HG02943 (cell line): ENCODE results near the gene GPR153.

Experiments used
- ATAC-seq: cut with Tn5 transposase; IDR thresholded peaks from one replicate; pipeline ENCODE4 v1.9.1; 2021; ENCODE audit warnings: mild to moderate bottlenecking, low read depth, moderate library complexity; ENCODE audit not compliant: unreplicated experiment

GPR153 gene

DNA sequence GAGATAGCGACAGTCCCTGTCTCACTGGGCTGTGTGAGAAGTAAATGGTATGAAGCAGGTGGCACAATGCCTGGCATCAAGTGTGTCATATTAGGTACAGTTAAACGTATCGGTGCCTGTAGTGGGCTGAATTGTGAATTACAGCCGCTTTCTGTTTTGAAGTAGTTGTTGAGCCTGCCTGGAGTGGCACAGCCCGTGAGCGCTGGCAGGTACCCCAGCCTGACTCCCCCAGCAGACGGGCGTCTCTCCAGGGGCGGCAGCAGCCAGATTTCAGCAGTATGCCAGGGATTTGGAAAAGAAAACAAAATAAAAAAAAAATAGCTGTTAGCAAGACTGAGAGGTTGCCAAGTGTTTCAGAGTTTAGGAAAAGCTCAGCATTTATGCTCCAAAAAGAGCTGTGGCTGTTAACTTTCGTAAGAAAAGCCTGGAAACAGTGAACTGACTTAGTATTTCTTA, 26.6 kb upstream of the GPR153 start:
- ATAC-seq = no peak

DNA sequence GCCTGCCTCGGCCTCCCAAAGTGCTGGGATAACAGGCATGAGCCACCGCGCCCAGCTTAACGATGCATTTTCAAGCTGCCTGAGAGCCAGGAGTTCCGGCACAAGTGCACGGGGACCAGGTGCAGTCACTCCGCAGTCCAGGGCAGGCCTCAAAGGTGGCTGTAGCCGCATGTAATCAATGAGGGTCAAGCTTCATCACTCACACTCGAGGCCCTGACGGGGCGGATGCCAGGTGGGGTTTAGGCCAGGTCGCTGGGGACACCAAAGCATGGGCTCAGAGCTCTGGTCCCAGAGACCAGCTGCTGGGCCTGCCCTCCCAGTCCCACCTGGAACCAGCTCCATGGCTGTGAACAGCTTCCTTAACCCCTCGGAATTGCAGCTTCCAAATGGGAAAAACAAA, 26.1 kb upstream of the GPR153 start:
- ATAC-seq = no peak

DNA sequence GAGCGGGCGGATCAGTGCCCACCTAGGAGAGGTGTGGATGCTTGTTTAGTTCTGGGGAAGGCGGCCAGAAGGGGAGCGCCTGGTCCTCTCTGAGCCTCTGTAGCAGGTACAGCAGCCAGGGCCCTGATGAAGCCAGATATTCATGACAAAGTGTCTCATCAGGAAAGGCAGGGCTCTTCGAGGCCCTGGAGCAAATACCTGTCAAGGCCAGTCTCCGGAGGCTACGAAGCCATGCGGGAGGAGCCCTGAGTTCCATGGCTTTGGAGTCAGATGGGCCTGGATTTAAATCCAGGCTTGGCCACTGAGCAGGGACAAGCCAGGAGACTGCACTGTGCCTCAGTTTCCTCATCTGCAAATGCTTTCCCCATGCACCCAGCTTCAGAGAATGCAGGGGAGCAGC, 25.4 kb upstream of the GPR153 start:
- ATAC-seq = no peak

DNA sequence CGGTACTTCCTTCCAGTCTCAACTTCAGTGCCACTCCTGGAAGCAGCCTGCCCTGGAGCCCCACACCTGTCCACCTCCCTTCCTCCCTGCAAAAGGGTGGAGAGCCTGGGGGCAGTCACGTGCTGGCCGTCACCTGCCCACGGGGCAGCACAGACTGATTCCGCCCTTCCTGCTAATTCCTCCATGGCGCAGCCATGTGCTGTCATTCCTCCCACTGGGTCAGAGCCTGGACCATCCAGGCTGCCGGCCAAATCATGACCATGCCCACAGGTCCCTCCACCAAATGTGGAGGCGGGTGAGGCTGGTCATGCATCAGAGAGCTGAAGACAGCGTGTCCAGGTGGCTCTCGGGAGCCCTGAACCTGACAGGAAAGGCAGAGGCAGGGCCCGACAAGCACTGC, 24.4 kb upstream of the GPR153 start:
- no peak for ATAC-seq

DNA sequence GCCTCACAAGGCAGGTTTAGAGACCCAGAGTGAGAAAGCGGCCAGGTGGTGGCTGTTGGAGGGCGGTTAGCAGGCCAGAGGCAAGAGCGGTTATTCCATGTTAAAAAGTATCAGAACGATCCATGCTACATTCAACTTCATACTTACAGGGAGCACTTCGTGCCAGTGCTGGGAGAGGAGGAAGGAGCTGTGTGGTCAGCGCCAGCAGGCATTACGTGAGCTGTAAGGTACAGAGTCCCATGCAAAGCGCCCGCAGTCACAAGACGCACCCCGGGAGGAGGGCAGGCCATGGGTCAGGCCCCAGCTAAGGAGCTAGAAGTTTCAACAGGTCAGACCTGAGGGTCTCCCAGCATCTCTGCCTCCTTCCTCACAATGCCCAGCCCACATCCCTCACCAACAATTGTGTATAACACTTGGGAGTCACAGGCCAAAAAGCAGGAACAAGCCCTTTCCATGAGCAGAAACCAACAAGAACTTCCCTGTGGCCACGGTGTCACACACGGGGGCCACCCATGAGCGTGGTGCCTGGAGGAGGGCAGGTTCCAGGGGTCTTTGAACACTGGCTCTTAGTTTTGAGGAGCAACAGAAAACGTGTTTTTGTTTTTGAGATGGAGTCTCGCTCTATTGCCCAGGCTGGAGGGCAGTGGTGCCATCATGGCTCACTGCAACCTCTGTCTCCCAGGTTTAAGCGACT, 21.8 kb upstream of the GPR153 start:
- no peak for ATAC-seq

DNA sequence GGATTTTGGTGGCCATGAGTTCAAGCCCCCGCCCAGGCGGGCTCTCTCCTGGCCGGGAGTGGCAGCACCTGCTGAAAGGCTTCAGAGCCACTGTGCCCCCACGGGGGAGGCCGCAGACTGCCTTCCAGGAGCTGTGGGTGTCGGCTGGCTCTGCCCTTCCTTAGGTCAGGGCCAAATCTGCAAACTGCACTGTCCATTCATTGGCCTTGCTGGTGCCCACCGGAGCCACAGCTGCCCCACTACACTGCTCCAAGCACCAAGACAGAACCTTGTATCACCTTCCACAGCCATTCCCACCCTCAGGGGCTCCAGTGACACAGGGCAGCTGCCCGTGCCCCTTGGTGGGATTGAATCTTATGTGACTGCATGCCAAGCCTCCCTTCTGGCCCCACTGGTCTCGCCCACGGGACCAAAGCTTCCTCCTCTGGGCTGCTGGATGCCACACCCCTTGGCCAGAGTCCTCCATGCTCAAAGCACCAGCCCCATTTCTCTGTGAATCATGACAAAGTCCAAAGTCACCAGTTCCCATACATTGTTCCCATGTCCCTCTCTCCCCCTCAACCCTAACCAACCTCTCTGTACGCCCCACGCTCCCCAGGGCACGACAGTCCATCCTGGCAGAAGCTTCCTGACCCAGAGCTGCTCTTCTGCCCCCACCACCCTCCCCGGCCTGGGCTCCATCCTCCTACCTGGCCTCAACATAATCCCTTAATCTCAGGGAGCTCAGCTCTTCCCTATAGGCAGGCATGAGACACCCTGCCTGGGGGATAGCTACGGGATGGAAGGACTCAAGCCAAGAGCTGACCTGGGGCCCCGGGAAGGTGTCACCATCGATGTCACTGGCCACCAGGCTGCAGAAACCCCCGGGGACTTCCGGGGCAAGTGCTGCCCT, 20.9 kb upstream of the GPR153 start:
- no peak for ATAC-seq

DNA sequence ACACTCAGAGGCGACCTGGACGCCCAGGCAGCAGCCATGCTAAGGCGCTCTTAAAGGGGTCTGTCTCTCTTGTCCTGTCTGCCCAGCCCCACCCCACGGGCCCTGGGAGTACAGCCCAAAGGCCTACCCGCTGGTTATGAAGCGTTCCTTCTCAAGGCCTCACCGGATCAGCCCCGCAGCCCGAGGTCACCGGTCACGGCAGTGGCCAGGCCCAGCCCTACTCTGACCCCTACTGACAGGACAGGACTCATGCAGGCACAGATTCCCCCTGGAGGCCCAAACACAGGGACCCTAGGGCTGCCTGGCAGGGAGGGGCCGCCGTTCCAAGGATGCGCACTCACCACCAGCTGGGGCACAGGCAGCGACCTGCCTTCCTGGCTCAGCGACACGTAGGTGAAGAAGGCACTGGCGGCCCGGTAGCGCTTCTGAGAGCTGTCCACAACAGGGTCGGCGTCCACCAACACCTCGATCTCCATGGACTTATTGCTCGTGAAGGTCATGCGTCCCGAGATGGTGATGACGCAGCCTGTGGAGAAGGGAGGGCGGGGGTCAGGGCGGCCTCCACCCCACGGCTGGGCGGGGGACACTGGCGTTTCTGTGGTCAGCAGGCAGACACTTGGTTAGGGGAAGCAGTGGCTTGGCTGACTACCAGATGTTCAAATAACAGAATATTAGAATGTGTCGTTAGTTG, 20.0 kb upstream of the GPR153 start:
- no peak for ATAC-seq

DNA sequence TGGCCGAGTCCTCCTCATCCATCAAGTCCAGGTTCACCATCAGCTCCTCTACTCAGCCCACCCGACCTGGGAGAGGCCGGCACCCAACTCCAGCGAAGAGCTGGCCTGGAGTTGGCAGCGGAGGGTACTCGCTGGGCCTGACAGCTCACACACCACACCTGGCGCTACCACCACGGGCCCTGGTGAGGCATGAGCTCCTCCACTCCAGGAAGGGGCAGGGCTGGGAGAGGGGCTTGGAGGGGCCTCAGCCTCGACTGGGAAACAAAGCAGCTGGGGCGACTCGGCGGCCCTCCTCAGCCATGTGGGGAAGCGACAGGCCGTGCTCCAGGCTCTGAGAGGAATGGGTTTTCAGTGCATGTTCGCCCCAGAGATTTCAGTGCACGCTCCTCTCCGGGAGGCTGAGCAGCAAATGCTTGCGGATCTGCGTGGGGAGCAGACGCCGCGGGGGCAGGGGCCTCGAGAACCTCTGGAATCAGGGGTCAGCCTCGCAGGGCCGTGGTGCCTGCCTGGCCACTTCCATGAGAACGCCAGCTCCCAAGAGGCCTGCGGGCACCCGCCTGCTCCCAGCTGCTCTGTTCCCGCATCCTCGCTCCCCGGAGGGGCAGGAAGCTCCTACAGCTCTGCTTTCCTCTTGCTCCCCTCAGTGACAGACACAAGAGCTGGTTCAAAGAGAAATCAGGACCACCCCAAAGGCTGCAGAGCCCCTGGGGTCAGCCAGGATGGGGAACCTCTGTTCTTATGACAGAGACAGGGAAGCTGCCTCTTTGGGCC, 18.9 kb upstream of the GPR153 start:
- no peak for ATAC-seq

DNA sequence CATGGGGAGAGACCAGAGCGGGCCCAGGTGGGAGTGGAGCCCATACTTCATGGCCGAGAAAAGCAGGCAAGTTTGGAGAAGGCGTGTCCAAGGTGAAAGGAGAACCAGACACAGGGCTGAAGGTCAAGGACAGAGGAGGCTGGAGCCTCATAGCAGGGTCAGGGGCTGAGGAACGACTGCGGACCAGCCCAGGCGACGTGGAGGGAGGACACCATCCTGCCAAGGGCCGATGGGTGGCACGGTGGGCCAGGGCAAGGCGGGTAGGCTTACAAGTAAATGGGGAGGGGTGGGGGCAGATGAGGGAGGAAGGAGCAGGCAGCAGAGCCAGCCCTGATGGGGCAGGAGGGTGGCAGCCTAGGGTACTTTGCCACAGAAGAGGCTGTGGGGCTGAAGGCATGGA, 18.2 kb upstream of the GPR153 start:
- no peak for ATAC-seq

DNA sequence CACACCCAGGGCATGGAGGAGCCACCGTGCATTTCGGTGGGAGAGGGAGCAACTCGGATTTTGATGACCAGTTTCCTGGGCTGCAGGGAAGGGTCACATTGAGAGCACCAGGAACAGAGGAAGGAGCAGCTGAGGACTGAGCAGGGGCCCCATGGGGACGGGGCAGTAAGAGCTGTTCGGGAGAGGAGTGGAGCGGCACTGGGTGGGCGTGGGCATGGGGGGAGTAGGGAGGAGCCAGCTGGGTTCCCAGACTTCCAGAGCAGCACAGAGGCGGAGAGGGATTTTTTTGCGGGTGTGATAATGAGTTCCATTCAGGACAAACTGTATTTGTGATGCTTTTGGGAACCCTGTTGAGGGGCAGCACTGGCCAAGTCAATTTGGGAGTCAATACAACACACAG, 17.4 kb upstream of the GPR153 start:
- no peak for ATAC-seq

DNA sequence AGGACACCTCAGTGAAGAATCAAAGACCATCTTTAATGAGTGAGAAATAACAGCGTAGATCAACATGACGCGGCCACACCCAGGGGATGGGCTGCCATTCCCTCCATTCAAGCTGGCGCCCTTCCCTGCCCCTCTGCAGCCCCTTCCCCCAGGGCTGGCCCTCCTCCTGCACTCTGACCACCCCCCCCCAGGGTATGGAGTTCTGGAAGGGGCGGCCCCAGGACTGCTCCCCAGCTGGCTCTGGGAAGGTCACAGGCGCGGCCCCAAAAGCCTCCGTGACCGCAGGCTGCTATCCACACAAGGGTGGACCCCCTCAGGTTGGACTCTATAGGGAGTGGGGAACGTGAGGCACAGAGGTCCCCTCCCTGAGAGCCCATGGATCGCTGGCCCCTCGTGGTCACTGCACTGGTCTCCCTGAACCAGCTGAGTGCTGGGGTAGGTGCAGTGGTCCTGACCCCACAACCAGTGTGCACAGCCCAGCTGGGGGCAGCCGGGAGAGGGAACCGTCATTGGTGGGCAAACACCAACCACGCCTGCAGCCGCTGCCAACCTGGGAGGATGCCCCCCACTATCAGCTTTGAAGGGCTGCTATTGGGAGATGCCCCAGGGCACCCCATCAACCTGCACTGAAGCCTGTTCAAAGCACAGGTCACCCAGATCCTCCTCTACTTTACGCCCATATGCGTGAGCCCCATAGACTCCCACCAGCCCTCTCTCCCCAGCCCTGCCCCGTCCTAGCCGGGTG, 16.1 kb upstream of the GPR153 start:
- no peak for ATAC-seq

DNA sequence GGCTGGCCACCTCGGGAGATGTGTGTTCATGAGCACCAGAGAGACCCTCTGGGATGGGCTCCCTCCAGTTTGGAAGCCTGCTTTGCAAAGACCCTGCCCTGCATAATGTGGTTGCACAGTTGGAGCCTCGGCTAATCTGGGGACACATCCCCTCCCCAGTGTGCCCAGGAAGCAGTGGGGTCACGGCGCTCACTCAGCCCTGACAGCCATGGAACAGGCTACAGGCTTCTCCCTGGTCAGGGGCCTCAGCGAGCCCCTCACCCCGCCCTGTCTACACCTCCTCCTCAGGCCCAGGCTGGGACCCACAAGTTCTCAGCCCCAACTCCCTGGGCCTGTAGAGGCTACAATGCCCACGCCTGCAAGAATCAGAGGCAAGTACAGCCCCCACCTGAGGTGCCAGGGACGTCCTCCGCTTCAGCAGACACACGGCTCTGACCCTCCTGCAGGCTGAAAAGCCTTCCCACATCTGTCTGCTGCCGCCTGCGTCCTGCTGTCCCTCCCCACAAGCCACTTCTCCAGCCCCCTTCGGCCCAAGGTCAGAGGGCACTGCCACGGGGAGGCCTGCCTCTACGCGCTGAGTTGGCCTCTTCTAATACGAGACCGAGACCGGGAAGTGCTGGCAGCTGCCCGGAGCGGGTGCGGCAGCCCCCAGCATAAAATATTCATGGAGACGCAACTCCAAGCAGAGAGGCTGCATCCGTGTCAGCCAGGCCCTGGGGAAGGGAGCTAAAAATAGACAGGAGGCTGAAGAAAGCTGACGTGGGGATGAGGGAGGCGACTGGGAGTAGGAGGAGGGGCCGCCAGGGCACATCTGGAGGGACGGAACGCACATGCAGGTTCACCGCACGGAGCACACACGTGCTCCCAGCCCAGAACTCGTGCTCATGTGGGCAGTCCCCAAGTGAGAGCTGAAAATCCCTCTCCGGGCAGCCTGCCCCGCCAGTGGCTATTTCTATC, 15.2 kb upstream of the GPR153 start:
- no peak for ATAC-seq

DNA sequence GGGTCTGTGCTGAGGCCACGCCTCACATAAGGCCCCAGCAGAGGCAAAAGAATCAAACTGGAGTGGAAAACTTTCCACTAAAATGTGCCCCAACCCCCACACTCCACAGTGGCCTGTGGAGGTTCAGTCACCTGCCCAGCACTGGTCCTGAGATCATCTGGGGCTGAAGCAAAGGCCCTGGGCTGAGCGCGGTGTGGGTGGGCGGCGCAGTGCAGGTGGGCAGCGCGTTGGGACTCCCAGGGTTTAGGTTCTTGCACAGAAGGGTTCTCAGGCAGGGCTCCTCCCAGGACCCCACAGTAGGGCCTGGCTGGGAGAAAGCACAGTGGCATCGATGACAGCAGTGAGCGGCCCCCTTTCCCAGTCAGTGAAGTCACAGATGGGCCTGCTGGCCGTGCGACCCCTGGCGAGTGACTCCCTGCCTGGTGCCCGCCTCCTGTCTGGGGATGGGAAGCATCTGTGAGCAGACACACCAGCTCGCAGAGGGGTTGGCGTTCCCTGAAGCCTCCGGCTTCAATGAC, 13.8 kb upstream of the GPR153 start:
- ATAC-seq = no peak

DNA sequence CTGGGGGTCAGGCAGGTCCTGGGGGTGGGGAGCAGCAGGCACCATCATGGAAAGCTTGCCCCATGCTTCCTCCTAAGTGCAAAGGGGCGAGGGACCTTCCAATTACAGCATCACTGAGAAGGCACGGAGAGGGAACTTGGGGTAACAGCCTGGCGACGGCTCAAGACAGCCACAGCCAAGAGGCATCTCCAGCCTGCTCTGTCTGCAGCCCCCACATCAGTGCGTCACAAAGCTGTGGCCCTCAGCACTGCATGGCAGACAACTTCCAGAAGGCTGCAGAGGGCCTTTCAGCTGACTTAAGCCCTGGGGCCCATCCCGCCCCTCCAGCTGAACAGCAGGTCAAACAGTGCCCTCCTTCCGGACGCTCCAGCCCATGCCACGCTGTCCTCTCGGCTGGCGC, 13.2 kb upstream of the GPR153 start:
- ATAC-seq = no peak

DNA sequence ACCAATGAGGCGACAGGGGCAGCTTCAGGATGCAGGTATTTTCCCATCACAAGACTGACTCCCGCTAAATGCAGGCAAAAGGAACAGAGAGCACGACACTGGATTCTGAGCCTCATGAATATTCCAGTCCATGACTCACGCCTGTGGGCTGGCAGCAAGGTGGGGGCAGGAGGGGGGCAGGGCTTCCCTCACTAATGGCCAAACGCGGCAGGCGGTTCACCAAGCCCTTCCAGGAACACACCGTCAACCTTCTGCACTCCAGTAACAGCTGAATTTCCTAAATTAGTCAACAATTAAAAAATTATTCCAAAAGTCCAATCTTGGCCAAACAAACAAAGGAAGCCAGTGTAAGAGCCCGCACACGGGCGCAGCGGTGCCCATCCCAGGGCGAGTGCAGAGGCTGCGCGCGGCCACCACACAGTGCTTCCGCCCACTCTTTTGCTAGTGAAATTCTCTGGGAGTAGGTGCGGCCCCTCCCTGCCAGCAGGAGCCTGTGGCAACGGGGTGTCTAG, 12.5 kb upstream of the GPR153 start:
- ATAC-seq = no peak

DNA sequence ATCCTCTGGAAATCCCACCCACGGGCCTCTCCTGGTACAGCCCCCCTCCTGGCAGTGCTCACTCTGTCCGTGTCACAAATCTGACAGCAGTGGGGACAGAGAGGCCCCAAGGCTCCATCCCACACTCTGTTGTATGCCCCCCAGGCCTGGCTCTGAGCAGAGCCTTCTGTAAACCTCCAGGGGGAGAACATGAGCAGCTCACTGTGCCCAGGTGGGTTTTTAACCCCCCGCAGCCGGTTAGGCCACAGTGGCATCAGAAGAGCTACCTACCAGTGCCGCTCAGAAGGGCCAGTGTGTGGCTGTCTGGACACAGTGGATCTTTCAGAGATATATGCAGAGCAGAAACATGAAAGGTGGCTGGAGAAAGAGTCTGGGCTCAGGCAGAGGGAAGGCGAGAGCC, 12.0 kb upstream of the GPR153 start:
- ATAC-seq = no peak

DNA sequence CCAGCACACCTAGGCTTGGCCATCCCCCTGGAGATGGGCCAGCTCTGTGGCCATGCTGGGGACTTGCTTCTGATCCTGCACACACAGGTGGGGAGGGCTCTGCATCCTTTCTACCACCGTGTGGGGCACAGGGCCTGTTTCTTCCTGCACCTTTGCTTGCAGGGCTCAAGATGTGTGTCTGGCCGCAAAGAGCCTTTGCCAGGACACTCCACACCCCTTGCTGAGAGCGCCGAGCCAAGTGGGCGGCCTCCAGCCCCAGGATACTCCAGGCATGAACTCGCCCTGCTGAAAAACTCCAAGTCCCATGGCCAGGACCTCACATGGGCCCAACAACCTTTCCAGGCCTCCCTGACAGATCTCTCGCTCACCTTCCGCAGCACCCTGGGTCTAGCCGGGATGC, 11.6 kb upstream of the GPR153 start:
- no peak for ATAC-seq

DNA sequence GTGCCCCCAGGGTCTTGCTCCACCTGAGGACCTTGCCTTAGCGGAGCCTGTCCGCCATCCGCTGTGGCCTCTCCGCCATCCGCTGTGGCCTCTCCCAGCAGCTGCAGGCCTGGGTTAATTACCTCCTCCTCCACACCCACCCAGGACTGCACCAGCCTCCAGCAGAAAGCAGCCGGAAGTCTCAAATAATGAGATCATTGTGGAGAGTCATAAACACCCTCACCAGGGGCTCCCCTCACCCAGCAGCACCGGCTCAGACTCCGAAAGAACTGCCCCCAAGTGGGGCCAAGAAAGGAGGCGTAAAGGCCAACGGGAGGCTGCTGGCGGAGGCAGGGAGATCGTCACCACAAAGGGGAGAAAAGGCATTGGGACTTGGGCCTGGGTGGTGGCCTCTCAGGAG, 10.7 kb upstream of the GPR153 start:
- ATAC-seq = no peak
